PFSK-1 (cell line): ENCODE data around the gene GTSF1L.

ENCODE experiments used
- POLR2AphosphoS5 ChIP-seq: IDR thresholded peaks from 2 replicates; pipeline ENCODE4 v1.6.1; 2012; ENCODE audit warnings: low read depth, mild to moderate bottlenecking, control low read depth, low read length, moderate library complexity
- SIN3A ChIP-seq: IDR thresholded peaks from 2 replicates; pipeline ENCODE4 v1.6.1; 2012; ENCODE audit warnings: mild to moderate bottlenecking, low read length, moderate library complexity, borderline replicate concordance; ENCODE audit not compliant: insufficient read depth
- TAF1 ChIP-seq: IDR thresholded peaks from 2 replicates; pipeline ENCODE4 v1.6.1; 2012; ENCODE audit warnings: low read length, control low read depth, borderline replicate concordance; ENCODE audit not compliant: insufficient read depth

DNA sequence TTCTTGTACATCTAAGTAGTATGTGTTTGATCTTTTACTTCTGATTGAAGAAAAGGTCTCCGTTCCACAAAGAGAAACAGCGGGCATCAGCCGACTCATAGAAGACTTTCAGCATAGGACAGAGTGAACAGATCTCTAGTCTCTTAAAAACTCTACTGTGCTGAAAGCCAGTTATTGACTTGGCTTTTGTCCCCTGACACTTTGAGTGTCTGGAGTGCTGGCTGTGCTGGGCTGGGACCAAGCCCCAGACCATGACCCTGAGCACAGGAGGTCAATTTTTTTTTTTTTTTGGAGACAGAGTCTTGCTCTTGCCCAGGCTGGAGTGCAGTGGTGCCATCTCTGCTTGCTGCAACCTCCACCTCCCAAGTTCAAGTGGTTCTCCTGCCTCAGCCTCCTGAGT is 32.0 kb downstream of the GTSF1L start:
- no peak for TF ChIP-seq TAF1
- TF ChIP-seq POLR2AphosphoS5 = no peak
- no peak for TF ChIP-seq SIN3A
